K562 (cell line): Measurements from ENCODE around the gene GABARAP. TPM values are rescaled to one million over a fixed set of nuclear protein-coding genes. Genes with fewer than 3 reads are reported as not detected.
A peak's percentile ranks its signal among the peaks of the same experiment; 100 is the strongest.

Experiments
- BCOR ChIP-seq: fragments of 450-650 bp; IDR thresholded peaks from 2 replicates; pipeline ENCODE4 v1.6.1; 2016
- CBX5 ChIP-seq: IDR thresholded peaks from 2 replicates; pipeline ENCODE4 v1.6.1; 2014; ENCODE audit warnings: low read depth, borderline replicate concordance
- CEBPB ChIP-seq: fragments of 450-650 bp; IDR thresholded peaks from 2 replicates; pipeline ENCODE4 v1.6.1; 2016; ENCODE audit warnings: missing genetic modification characterization, missing compliant biosample characterization
- CHD7 ChIP-seq: fragments of 200-600 bp; sonication (generic); IDR thresholded peaks from one replicate; pipeline ENCODE4 v1.6.1; 2012; ENCODE audit warnings: mild to moderate bottlenecking, low read depth, low read length, inconsistent platforms
- CREM ChIP-seq: IDR thresholded peaks from 2 replicates; pipeline ENCODE4 v1.6.1; 2014; ENCODE audit warnings: antibody characterized with exemption, low read depth
- CXXC5 ChIP-seq: fragments of 250-450 bp; sonication (Bioruptor Pico); IDR thresholded peaks from 2 replicates; pipeline ENCODE4 v1.8.0; 2022; ENCODE audit warnings: inconsistent platforms, mild to moderate bottlenecking, moderate library complexity
- DDX20 ChIP-seq: fragments of 450-650 bp; IDR thresholded peaks from 2 replicates; pipeline ENCODE4 v1.6.1; 2016; ENCODE audit warnings: missing genetic modification characterization, low read depth, mild to moderate bottlenecking, missing compliant biosample characterization, moderate library complexity
- HNRNPK ChIP-seq: fragments of 200-400 bp; formaldehyde crosslinking; IDR thresholded peaks from one replicate; pipeline ENCODE4 v1.6.1; 2018; ENCODE audit warnings: mild to moderate bottlenecking, low read depth, low read length; ENCODE audit not compliant: poor library complexity, severe bottlenecking
- HOMEZ ChIP-seq: fragments of 250-450 bp; sonication (Bioruptor Pico); IDR thresholded peaks from 2 replicates; pipeline ENCODE4 v1.4.0; 2020; ENCODE audit warnings: mild to moderate bottlenecking, moderate library complexity
- KDM2B ChIP-seq: fragments of 250-450 bp; sonication (Bioruptor Pico); IDR thresholded peaks from 2 replicates; pipeline ENCODE4 v1.8.0; 2021; ENCODE audit warnings: mild to moderate bottlenecking, moderate library complexity
- NBN ChIP-seq: fragments of 450-650 bp; IDR thresholded peaks from 2 replicates; pipeline ENCODE4 v1.6.1; 2016; ENCODE audit warnings: low read depth, mild to moderate bottlenecking
- ZNF436 ChIP-seq: fragments of 250-450, 450-650 bp; sonication (Bioruptor Pico); formaldehyde crosslinking; IDR thresholded peaks from 2 replicates; pipeline ENCODE4 v1.7.0; 2020; ENCODE audit warnings: mild to moderate bottlenecking
- ZNF76 ChIP-seq: fragments of 250-450 bp; sonication (Bioruptor Pico); IDR thresholded peaks from 2 replicates; pipeline ENCODE4 v1.4.0; 2020; ENCODE audit warnings: mild to moderate bottlenecking, moderate library complexity, borderline replicate concordance
- polyA plus RNA-seq, 8 experiments: library from polyadenylated mRNA; depleted of rRNA in 4 of 8; stranded (reverse) in 5 of 8; unstranded in 3 of 8; fragments of >200 nt; fragmentation: Nextera tagmentation in 2 of 8; fragmentation: Illumina TruSeq in 1 of 8; extraction: Ambion mirVana in 2 of 8; extraction: Trizol in 1 of 8; gene quantifications; 2 replicates each; pipeline versions ENCODE4 v1.2.1 to v1.2.3, GENCODE V29; 2011 to 2014; ENCODE audit warnings: inconsistent platforms in 1 of 8, missing spikeins in 1 of 8
- total RNA-seq, 7 experiments: library from RNA; depleted of rRNA in 6 of 7; stranded (reverse); fragments of >200 nt in 6 of 7; fragmentation: Illumina TruSeq in 2 of 7; extraction: Trizol in 2 of 7; gene quantifications; 2 replicates each; pipeline versions ENCODE4 v1.2.1 to v1.2.3, GENCODE V29; 2011 to 2021; ENCODE audit warnings: low replicate concordance in 1 of 7

The GABARAP gene
- total and polyA plus RNA-seq, 9 of the 15 experiments (the other 6 are each of a cell fraction or from before 2014, with no cell fraction given), result 47.5 to 373 (median 152) TPM

DNA sequence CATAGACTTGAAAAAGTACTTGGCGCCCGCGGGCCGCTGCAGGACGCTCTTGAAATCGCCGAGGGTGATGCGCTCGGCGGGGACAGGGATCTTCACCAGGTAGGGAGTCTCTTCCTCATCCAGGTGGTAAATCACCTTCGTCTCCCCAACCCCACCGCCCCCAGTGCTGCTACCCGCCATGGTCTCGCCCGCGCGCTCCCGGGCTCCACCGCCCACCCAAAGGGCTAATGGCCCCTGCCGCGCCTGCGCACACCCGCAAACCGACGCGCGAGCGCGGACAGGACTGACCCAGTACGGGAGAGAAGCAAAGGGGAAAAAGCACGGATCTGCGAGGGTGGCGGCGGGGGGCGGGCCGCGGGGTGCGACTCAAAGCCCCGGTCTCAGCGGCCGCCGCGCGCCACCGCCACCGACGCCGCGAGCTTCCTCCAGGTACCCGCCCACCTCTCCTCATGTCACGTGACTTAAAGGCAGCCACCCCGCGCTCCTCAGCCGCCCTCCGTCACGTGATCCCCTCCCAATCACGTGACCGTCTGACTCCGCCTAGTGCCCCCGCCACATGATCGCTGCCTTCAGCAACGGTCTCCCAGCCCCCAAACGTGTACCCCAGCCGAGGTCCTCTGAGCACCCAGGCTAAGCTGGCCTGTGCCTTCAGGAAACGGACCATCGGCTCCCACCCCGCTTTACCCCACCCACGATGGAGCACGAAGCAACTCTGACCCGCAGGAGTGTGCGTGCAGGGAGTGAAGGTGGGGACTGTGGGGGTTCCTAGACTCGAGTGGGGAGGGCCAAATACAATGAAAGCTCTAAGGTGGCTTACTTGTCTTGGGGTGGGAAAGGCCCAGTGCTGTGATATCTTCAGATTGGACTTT is 7.9 kb downstream of the GABARAP start, which contains the start of gene DVL2 (continued):
- no peak for TF ChIP-seq CHD7
- no peak for TF ChIP-seq CBX5
- no peak for TF ChIP-seq DDX20 (tag)
- TF ChIP-seq CEBPB, result no peak
- TF ChIP-seq ZNF76 (CRISPR knock-in tag), result peak; percentile 13; the same call in 1 of the 2 replicates
- peak; percentile 87 for TF ChIP-seq CXXC5 (CRISPR knock-in tag)
- TF ChIP-seq HNRNPK, result no peak
- 0 out of 2 replicates have a peak, but pooled peaks have one; percentile 34 for TF ChIP-seq ZNF436 (CRISPR knock-in tag)
- no peak for TF ChIP-seq NBN
- TF ChIP-seq HOMEZ (CRISPR knock-in tag), result no peak
- peak; percentile 69 for TF ChIP-seq CREM
- no peak for TF ChIP-seq BCOR
- no peak for TF ChIP-seq KDM2B
